Activated CD8-positive, alpha-beta T cell treated with anti-CD3 and anti-CD28 coated beads, Interleukin-2, amount 10 ng/mL, durations not matched to agents 7 days and 5 days (primary cell): ENCODE data around the gene CES4A. TPM values are rescaled to one million over a fixed set of nuclear protein-coding genes. Genes with fewer than 3 reads are reported as not detected.
"Not testable (repeated sequence)": the region's sequence is repeated elsewhere in the genome, so short reads cannot be mapped to it uniquely, and the experiment has no call there.

Experiments used
- ATAC-seq: fragments of 150-1000 bp; cut with Tn5 transposase; one replicate; pipeline ENCODE4 v1.10.0; 2021; ENCODE audit warnings: moderate library complexity
- CTCF ChIA-PET: fragments of 350-600 bp; sonication (Branson Sonifier 250); formaldehyde crosslinking; loops from one replicate; lab custom pipeline; 2021; ENCODE audit warnings: antibody characterized with exemption; lab: Charles Lee
- POLR2A ChIA-PET: fragments of 350-600 bp; sonication (Branson Sonifier 250); formaldehyde crosslinking; loops from one replicate; lab custom pipeline; 2021; ENCODE audit warnings: antibody characterized with exemption; lab: Charles Lee
- DNase-seq: peaks from one replicate; pipeline ENCODE4 v3.0.0-alpha.2; 2020
- H3K27ac Mint-ChIP-seq: one replicate; pipeline ENCODE4 v1.8.0; 2021; ENCODE audit warnings: mild to moderate bottlenecking, mixed read lengths
- H3K27me3 Mint-ChIP-seq: one replicate; pipeline ENCODE4 v1.8.0; 2021; ENCODE audit warnings: low read depth, mixed read lengths
- H3K36me3 Mint-ChIP-seq: one replicate; pipeline ENCODE4 v1.8.0; 2021; ENCODE audit warnings: low read depth, mixed read lengths
- H3K4me1 Mint-ChIP-seq: one replicate; pipeline ENCODE4 v1.8.0; 2021; ENCODE audit warnings: low read depth, mixed read lengths
- H3K4me3 Mint-ChIP-seq: one replicate; pipeline ENCODE4 v1.8.0; 2021; ENCODE audit warnings: mild to moderate bottlenecking, mixed read lengths
- H3K9me3 Mint-ChIP-seq: one replicate; pipeline ENCODE4 v1.8.0; 2022; ENCODE audit warnings: mixed read lengths; ENCODE audit not compliant: insufficient read depth
- total RNA-seq, 2 experiments: library from RNA; stranded (reverse); gene quantifications; one replicate each; pipeline ENCODE4 v1.2.3, GENCODE V29; 2021

The CES4A gene
- total RNA-seq, 2 experiments from 2014 or later = 10.5 to 12.0 TPM

DNA sequence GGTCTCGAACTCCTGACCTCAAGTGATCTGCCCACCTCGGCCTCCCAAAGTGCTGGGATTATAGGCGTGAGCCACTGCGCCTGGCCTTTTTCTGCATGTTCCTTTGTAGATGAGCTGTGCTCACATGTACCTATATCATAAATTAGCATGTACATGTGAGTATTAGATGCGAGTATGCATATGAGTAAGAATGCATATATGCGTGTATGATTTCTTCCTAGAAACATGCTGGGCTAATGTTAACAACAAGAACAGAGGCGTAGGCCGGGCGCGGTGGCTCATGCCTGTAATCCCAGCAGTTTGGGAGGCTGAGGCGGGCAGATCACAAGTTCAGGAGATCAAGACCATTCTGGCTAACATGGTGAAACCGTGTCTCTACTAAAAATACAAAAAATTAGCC, 5.2 kb downstream of the CES4A start:
- ATAC-seq, H3K27ac Mint-ChIP-seq, H3K36me3 Mint-ChIP-seq, POLR2A ChIA-PET, H3K4me3 Mint-ChIP-seq, H3K27me3 Mint-ChIP-seq, H3K9me3 Mint-ChIP-seq, DNase-seq: not testable (repeated sequence)
- peaks cover 13% of the 10 kb centered on the region for H3K4me1 Mint-ChIP-seq
- CTCF ChIA-PET = interaction anchor here (1.0 to 3.4 kb wide), 3 partner anchors 10 to 32 kb away, joined by 3 to 13 read pairs (median 7); partner anchors contain the start of gene CES3

DNA sequence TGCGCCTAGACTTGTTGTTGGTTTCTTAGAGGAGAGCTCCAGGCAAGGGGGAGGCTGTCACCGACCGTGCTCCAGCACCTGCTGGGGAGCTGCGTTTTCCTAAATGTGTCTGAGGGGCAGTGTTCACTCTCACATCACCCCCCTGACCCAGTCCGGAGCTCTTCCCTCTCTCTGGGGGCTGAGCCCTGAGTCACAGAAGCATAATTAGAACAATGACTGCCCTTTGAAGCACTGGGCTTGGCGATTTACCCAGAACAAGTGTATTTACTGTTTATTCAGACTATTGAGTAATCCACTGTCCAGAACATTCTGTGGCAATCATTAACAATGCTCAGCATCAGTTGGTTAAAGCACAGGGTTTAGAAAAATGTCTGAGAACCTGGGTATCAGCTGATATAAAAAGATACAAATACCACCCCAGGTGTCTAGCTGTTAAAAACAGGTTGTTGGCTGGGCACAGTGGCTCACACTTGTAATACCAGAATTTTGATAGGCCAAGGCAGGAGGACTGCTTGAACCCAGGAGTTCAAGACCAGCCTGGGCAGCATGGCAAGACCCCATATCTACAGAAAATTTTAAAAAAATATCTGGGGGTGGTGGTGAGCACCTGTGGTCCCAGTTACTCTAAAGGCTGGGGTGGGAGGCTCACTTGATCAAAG, 8.1 kb downstream of the CES4A start:
- DNase-seq (no peak), ATAC-seq (no peak)
- no peaks in the 10 kb centered on the region for H3K27me3 Mint-ChIP-seq
- no peak overlapping the region for H3K4me3 Mint-ChIP-seq
- no peaks in the 10 kb centered on the region for H3K36me3 Mint-ChIP-seq
- CTCF ChIA-PET = interaction anchor here (1.0 kb wide), 1 partner anchor 22 kb away, joined by 3 read pairs; no protein-coding TSS in a partner anchor
- H3K9me3 Mint-ChIP-seq = no peaks in the 10 kb centered on the region
- peaks cover 28% of the 10 kb centered on the region for H3K4me1 Mint-ChIP-seq
- no peak overlapping the region for H3K27ac Mint-ChIP-seq
- POLR2A ChIA-PET = no interaction called here

DNA sequence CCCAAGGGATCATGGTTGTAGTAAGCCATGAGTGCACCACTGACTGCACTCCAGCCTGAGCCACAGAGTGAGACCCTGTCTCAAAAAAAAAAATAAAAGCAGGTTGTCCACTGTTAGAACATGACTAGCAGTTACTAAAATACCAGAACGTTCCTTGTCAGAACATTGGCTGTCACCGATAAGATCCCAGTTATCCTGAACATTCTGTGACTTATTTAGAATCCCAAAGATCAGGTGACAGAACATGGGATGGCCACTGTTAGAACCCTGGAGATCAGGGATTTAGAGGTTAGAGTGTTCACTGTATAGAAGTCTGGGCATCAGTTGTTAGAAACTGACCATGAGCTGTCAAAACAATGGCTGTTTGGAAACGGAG, 8.6 kb downstream of the CES4A start:
- Mint-ChIP-seq H3K36me3 (peaks cover 2% of the 10 kb centered on the region), H3K27me3 (no peaks in the 10 kb centered on the region), H3K4me3 (no peak overlapping the region), H3K27ac (no peak overlapping the region), H3K9me3 (no peaks in the 10 kb centered on the region), H3K4me1 (peaks cover 30% of the 10 kb centered on the region)
- ChIA-PET POLR2A (interaction anchor here (4.1 kb wide), 1 partner anchor 17 kb away, joined by 15 read pairs; no protein-coding TSS in a partner anchor), CTCF (interaction anchor here (1.0 kb wide), 1 partner anchor 21 kb away, joined by 3 read pairs; no protein-coding TSS in a partner anchor)
- DNase-seq (no peak), ATAC-seq (no peak)

DNA sequence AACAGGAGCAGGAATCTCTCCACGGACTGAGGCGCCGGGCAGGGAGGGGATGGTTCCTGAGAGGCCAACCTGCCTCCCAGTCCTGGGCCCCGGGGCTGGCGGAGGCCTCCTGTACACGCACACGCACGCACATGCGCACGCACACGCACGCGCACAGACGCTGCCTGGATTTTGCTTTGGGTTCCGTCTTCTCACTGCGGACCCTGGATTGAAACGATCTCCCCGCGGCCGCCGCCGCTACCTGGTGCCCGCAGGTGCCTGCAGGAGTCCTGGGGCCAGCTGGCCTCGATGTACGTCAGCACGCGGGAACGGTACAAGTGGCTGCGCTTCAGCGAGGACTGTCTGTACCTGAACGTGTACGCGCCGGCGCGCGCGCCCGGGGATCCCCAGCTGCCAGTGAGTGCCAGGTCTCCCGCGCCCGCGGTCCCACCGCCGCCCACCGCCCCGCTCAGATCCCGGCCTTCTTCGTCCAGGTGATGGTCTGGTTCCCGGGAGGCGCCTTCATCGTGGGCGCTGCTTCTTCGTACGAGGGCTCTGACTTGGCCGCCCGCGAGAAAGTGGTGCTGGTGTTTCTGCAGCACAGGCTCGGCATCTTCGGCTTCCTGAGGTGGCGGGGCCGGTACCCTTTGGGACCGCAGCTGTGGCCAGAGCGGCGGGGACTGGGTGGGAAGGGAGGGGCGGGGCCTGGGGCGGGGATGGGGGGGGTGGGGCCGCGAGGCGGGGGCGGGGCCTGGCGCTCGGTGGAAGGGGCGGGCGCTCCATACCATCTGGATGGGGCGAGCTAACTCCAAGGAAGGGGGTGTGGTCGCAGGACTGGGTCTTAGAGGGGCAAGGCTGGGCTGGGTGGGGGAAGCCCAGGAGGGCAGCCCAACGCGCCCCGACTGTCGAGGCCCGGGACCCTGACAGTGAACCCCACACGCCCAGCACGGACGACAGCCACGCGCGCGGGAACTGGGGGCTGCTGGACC, 12.3 kb downstream of the CES4A start:
- CTCF ChIA-PET = interaction anchor here (2.7 kb wide), 1 partner anchor 17 kb away, joined by 14 read pairs; no protein-coding TSS in a partner anchor
- POLR2A ChIA-PET = interaction anchor here (0.5 to 4.1 kb wide), 3 partner anchors 13 to 239 kb away, joined by 3 to 15 read pairs (median 3); no protein-coding TSS in a partner anchor
- H3K36me3 Mint-ChIP-seq = peaks cover 15% of the 10 kb centered on the region
- ATAC-seq (peak; percentile 70), DNase-seq (peak; percentile 72)
- peak overlapping the region; percentile 74 for H3K27ac Mint-ChIP-seq
- H3K4me3 Mint-ChIP-seq = peak overlapping the region; percentile 71
- H3K9me3 Mint-ChIP-seq = no peaks in the 10 kb centered on the region
- H3K4me1 Mint-ChIP-seq = peaks cover 37% of the 10 kb centered on the region
- no peaks in the 10 kb centered on the region for H3K27me3 Mint-ChIP-seq

DNA sequence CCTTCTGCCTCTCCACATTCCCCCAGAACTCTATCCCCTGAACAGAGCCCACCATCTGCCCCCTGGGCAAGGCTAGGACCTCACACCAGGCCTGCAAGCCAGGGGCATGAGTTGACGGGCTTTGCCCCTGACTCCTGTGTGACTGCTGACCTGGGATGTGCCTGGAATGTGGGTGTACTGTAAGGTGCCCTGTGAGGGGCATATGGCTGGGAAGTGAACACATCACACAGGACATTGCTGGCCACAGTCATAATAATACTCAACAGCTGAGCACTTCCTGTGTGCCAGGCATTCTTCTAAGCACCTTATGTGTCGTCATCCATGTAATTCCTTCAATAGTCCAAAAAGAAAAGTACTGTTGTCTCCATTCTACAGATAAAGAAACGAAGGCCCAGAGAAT, 13.3 kb downstream of the CES4A start:
- CTCF ChIA-PET = no interaction called here
- Mint-ChIP-seq H3K9me3 (no peaks in the 10 kb centered on the region), H3K4me3 (peak overlapping the region; percentile 44), H3K27ac (no peak overlapping the region), H3K36me3 (peaks cover 20% of the 10 kb centered on the region), H3K4me1 (peaks cover 37% of the 10 kb centered on the region), H3K27me3 (no peaks in the 10 kb centered on the region)
- POLR2A ChIA-PET = interaction anchor here (2.0 kb wide), 1 partner anchor 12 kb away, joined by 8 read pairs; no protein-coding TSS in a partner anchor
- DNase-seq (no peak), ATAC-seq (no peak)

DNA sequence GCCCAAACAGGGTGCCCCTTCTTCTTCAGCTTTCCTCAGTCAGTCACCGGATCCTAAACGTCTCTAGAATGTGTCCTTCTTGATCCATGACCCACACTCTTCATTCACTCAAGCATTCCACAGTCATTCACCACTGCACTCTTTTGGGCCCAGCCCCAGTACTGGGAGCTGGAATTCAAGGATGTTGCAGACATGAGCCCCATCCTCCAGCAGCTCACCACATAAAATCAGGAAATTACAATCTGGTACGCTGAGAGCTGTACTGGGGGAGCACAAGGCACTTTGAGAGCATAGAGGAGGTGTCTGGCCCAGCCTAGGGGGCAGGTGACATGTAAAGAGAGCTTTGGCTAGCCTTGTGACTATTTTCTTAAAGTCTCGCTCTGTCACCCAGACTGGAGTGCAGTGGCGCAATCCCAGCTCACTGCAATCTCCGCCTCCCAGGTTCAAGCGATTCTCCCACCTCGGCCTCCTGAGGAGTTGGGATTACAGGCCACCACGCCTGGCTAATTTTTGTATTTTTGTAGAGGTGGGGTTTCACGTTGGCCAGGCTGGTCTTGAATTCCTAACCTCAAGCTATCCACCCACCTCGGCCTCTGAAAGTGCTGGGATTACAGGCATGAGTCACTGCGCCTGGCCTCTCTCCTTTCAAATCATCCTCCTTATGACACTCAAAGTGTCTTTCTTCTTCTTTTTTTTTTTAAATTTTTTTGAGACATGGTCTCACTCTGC, 18.7 kb downstream of the CES4A start:
- POLR2A ChIA-PET = interaction anchor here (1.1 kb wide), 1 partner anchor 152 kb away, joined by 4 read pairs; no protein-coding TSS in a partner anchor
- ATAC-seq (no peak), DNase-seq (no peak)
- Mint-ChIP-seq H3K27me3 (no peaks in the 10 kb centered on the region), H3K4me1 (peaks cover 33% of the 10 kb centered on the region), H3K4me3 (no peak overlapping the region), H3K9me3 (no peaks in the 10 kb centered on the region), H3K36me3 (peaks cover 34% of the 10 kb centered on the region), H3K27ac (no peak overlapping the region)
- CTCF ChIA-PET = interaction anchor here (1.0 to 2.0 kb wide), 4 partner anchors 11 to 148 kb away, joined by 3 to 13 read pairs (median 4); no protein-coding TSS in a partner anchor

DNA sequence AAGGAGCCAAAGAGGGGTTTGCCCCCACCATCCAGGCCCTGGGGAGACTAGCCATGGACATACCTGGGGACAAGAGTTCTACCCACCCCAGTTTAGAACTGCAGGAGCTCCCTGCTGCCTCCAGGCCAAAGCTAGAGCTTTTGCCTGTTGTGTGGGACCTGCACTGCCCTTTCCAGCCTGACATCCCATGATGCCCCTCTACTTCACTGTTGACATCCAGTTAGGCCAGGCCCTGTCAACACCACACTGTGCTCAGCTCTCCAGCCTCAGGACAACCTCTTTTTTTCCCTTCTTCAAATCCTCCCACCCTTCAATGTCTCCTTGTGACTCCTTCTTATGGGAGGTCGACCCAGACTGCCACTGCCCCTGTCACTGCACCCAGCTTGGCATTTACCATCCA, 20.8 kb downstream of the CES4A start:
- ChIA-PET POLR2A (no interaction called here), CTCF (interaction anchor here (1.2 kb wide), 1 partner anchor 9 kb away, joined by 6 read pairs; no protein-coding TSS in a partner anchor)
- Mint-ChIP-seq H3K36me3 (peaks cover 27% of the 10 kb centered on the region), H3K9me3 (no peaks in the 10 kb centered on the region), H3K4me3 (no peak overlapping the region), H3K4me1 (peaks cover 37% of the 10 kb centered on the region), H3K27me3 (no peaks in the 10 kb centered on the region), H3K27ac (peak overlapping the region; percentile 26)
- ATAC-seq = no peak
- DNase-seq = no peak

DNA sequence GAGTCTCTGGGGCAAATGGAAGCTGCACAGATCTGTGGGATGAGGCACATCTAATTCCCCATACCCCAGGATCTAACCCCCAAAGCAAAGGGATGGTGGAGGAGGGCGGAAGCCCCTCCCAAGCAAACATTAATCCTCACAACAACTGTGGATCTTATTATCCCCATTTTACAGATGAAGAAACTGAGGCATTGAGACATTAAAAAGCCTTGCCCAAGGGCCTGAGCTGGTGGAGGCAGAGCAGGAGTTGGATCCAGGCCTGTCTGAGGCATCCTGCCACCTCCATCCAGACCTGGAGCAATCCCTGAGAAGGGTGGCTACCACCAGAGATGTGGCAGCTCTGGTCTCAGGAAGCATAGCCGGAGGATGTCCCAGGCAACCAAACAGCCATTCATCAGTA, 22.9 kb downstream of the CES4A start:
- H3K4me1 Mint-ChIP-seq = peaks cover 56% of the 10 kb centered on the region
- POLR2A ChIA-PET = no interaction called here
- no peaks in the 10 kb centered on the region for H3K27me3 Mint-ChIP-seq

DNA sequence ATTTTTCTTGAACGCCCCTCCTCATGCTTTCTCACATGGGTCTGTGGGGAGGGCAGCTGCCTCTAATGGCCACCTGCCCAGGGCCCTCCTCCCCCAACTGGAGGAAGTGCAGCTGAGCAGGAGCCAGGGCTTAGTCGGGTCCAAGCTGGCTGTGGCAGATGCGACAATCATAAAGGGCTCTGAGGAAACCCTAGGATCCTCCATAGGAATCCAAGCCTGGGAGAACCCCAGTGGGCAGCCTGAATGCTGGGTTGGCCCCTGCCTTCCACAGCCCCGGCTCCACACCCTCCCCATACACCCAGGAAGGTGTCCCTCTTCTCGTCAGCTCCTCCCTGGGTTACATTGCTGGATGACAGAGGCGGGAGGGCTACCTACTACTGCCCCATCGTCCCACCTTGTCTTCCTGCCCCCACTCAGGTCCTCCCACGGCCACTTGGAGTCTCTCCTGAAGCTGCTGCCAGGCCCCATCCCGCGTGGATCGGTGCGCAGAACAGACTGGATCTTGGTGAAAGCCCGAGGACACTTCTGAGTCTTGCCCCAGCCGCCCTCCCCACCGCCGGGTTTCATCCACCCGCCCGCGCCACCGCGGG, 24.9 kb downstream of the CES4A start:
- H3K4me3 Mint-ChIP-seq = peak overlapping the region; percentile 89
- no peaks in the 10 kb centered on the region for H3K9me3 Mint-ChIP-seq
- peak overlapping the region; percentile 87 for H3K27ac Mint-ChIP-seq
- DNase-seq = no peak
- CTCF ChIA-PET = interaction anchor here (0.7 to 4.8 kb wide), 31 partner anchors 9 to 415 kb away, joined by 3 to 34 read pairs (median 5); partner anchors contain the start of genes B3GNT9, CBFB, CES3 and FBXL8
- peak; percentile 5 for ATAC-seq
- peaks cover 17% of the 10 kb centered on the region for H3K36me3 Mint-ChIP-seq
- no peaks in the 10 kb centered on the region for H3K27me3 Mint-ChIP-seq
- peaks cover 71% of the 10 kb centered on the region for H3K4me1 Mint-ChIP-seq
- POLR2A ChIA-PET = interaction anchor here (0.5 to 2.1 kb wide), 17 partner anchors 9 to 213 kb away, joined by 3 to 15 read pairs (median 7); partner anchors contain the start of genes CES4A, FBXL8, TMEM208 and TRADD

More for the DNA sequence above, 22.9 kb downstream of the CES4A start:
- ATAC-seq (no peak), DNase-seq (no peak)
- H3K9me3 Mint-ChIP-seq = no peaks in the 10 kb centered on the region
- CTCF ChIA-PET = interaction anchor here (0.6 to 4.8 kb wide), 5 partner anchors 13 to 144 kb away, joined by 4 to 34 read pairs (median 25); partner anchors contain the start of gene CES3
- H3K36me3 Mint-ChIP-seq = peaks cover 23% of the 10 kb centered on the region
- peak overlapping the region; percentile 8 for H3K4me3 Mint-ChIP-seq
- H3K27ac Mint-ChIP-seq = no peak overlapping the region

DNA sequence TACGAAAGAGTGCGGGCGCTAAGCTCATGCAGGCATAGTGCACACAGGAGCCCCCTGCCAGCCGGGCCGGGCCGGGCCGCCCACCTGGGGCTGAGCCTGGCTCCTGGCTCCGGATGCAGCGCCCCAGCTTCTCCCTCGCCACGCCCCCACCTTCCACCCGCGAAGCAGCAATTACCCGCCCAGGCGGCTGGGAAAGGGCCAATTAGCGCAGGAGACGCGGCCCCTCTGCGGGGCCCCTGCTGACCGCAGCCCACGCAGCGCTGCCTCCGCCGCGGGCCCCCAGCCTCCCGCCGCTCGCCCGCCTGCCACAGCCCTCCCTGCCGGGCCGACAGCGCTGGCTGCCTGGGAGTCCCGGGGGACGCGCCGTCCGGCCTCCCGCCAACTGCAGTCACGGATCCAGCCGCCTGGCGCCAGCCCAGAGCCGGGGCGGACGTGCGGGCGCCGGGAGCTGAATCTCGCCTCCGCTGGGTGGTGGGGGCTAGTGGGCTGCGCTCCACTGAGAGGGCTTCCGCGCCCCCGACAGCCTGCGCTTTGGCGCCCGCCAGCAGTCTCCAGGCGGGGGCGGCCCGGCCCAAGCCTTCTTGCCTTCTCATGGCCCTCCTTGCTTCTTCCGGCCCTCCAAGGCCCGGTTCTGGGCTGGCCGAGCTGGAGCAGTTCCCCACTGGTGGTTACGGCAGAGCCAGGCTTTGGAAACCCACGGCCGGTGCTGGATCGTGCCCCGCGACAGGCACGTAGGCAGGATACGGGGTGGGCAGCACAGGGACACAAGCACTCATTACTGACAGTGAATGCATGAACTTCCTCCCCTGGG, 25.6 kb downstream of the CES4A start:
- H3K27ac Mint-ChIP-seq = peak overlapping the region; percentile 96
- no peaks in the 10 kb centered on the region for H3K27me3 Mint-ChIP-seq
- POLR2A ChIA-PET = interaction anchor here (0.5 to 2.1 kb wide), 18 partner anchors 8 to 213 kb away, joined by 3 to 15 read pairs (median 6); partner anchors contain the start of genes CES4A, FBXL8, TMEM208 and TRADD
- H3K4me3 Mint-ChIP-seq = peak overlapping the region; percentile 89
- peaks cover 17% of the 10 kb centered on the region for H3K36me3 Mint-ChIP-seq
- CTCF ChIA-PET = interaction anchor here (0.8 to 4.8 kb wide), 33 partner anchors 9 to 179 kb away, joined by 3 to 34 read pairs (median 5); partner anchors contain the start of genes B3GNT9, CBFB, CES3 and FBXL8
- peaks cover 68% of the 10 kb centered on the region for H3K4me1 Mint-ChIP-seq
- DNase-seq (peak; percentile 89), ATAC-seq (peak; percentile 73)
- no peaks in the 10 kb centered on the region for H3K9me3 Mint-ChIP-seq
